Dendritic cell treated with granulocyte-macrophage colony-stimulating factor and Interleukin-4, amounts not matched to agents 40 ng/mL and 50 ng/mL, for 4 days (primary cell): Measurements from ENCODE around the gene SUN3.
"Not testable (repeated sequence)": the region's sequence is repeated elsewhere in the genome, so short reads cannot be mapped to it uniquely, and the experiment has no call there.

ENCODE experiments used
- H3K27ac Mint-ChIP-seq: one replicate; pipeline ENCODE4 v1.8.0; 2022; ENCODE audit warnings: mild to moderate bottlenecking, mixed read lengths
- H3K27me3 Mint-ChIP-seq: one replicate; pipeline ENCODE4 v1.8.0; 2022; ENCODE audit warnings: mild to moderate bottlenecking, mixed read lengths
- H3K36me3 Mint-ChIP-seq: one replicate; pipeline ENCODE4 v1.8.0; 2022; ENCODE audit warnings: low read depth, mixed read lengths
- H3K4me1 Mint-ChIP-seq: one replicate; pipeline ENCODE4 v1.8.0; 2022; ENCODE audit warnings: low read depth, mixed read lengths
- H3K4me3 Mint-ChIP-seq: one replicate; pipeline ENCODE4 v1.8.0; 2022; ENCODE audit warnings: mild to moderate bottlenecking, moderate library complexity, mixed read lengths
- H3K9me3 Mint-ChIP-seq: one replicate; pipeline ENCODE4 v1.8.0; 2022; ENCODE audit warnings: mixed read lengths
- intact Hi-C: fragments of 100-400 bp; cut with micrococcal nuclease; formaldehyde crosslinking; loops from one replicate; pipeline ENCODE4 v1.15.0; 2022

Gene SUN3

DNA sequence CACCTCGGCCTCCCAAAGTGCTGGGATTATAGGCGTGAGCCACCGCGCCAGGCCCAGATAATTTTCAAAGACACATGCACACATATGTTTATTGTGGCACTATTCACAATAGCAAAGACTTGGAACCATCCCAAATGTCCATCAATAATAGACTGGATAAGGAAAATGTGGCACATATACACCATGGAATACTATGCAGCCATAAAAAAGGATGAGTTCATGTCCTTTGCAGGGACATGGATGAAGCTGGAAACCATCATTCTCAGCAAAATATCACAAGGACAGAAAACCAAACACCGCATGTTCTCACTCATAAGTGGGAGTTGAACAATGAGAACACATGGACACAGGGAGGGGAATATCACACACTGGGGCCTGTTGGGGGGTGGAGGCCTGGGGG is 48.3 kb downstream of the SUN3 start:
- Mint-ChIP-seq H3K36me3 (peaks cover 40% of the 10 kb centered on the region), H3K4me1 (peaks cover 16% of the 10 kb centered on the region)
- H3K27ac Mint-ChIP-seq, H3K9me3 Mint-ChIP-seq, intact Hi-C loops, H3K4me3 Mint-ChIP-seq, H3K27me3 Mint-ChIP-seq: not testable (repeated sequence)

DNA sequence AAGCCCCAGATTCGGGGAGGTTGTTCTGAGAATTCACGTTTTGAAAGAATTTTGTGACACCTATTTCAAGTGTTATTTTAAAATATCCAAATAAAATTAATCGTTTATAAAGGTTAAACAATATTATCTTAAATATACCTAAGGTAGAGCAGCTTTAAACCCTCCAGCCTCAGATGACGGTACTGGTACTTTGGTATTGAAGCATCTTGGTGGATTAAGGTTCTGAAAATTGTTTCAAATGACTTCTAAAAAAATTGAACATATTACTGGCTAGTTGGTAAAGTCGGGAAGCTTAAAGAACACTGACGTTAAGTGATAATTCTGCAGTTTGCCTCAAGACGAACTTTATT is 49.1 kb downstream of the SUN3 start:
- Mint-ChIP-seq H3K27me3 (no peaks in the 10 kb centered on the region), H3K27ac (peak overlapping the region; percentile 95), H3K36me3 (peaks cover 48% of the 10 kb centered on the region), H3K4me3 (peak overlapping the region; percentile 83), H3K9me3 (no peaks in the 10 kb centered on the region), H3K4me1 (peaks cover 16% of the 10 kb centered on the region)
- intact Hi-C loops, result loop anchor here (1.0 to 2.0 kb wide), 2 partner anchors 10 to 109 kb away; partner anchors contain the start of gene UPP1

DNA sequence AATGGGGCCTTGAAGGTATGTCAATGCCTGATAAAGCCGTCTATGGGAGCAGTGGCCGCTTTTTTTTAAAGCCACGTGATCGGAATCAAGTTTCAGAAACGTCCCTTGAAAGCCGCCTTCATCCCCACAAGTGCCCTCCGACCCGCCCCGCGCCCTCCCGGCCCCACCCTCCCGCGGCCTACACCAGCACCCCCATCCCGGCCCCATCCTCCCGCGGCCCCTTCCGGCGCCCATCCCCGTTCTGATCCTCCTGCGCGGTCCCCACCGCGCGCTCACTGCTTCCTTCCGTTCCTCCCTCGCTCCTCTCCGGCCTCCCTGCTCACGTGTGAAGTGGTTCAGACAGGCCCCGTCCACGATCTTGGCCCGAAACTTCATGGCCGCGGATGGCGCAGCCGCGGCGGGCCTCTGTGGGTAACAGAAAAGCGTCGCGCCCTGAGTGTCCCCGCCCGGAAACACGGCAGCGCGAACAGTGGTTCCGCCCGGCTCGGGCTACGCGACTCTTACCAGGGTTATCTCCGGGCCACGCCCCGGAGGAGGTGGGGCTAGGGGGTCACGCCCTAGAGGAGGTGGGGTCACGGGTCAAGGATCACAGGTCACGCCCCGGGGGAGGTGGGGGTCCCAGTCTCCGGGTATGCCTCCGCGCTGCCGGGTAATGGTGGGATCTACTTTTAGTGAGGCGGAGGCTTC is 49.6 kb downstream of the SUN3 start, which contains the start of gene HUS1:
HUS1 (minus strand) TSS at position 471 of the 687 bp plus-strand sequence; CDS start at position 375, 96 bp downstream.
- peak within 1 kb of the TSS; percentile 95 for H3K27ac Mint-ChIP-seq
- no peaks in the 10 kb centered on the region for H3K27me3 Mint-ChIP-seq
- H3K4me1 Mint-ChIP-seq, result peaks cover 19% of the 10 kb centered on the region
- intact Hi-C loops, result loop anchor here (1.0 to 2.0 kb wide), 2 partner anchors 9 to 110 kb away; partner anchors contain the start of gene UPP1
- peak within 1 kb of the TSS; percentile 83 for H3K4me3 Mint-ChIP-seq
- no peaks in the 10 kb centered on the region for H3K9me3 Mint-ChIP-seq
- H3K36me3 Mint-ChIP-seq, result peaks cover 53% of the 10 kb centered on the region

DNA sequence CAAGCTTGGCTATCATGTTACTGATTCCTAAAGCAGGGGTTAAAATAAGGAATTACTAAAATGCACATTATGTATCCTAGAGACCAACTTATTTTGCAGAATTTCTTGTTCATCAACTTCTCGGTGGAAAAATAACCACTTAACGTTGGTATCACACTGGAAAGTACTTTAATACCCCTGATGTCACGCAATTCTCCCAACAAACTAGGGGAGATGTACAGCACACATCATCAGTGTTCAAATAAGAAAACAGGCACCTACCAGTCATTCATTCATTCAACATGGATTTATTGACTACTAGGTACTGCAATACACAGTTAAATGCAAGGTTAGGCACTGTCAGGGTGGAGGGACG is 50.1 kb downstream of the SUN3 start:
- peak overlapping the region; percentile 83 for H3K4me3 Mint-ChIP-seq
- no peaks in the 10 kb centered on the region for H3K9me3 Mint-ChIP-seq
- H3K27ac Mint-ChIP-seq, result peak overlapping the region; percentile 95
- H3K36me3 Mint-ChIP-seq, result peaks cover 59% of the 10 kb centered on the region
- H3K27me3 Mint-ChIP-seq, result no peaks in the 10 kb centered on the region
- H3K4me1 Mint-ChIP-seq, result peaks cover 22% of the 10 kb centered on the region
- intact Hi-C loops, result loop anchor here (1.0 to 2.0 kb wide), 2 partner anchors 8 to 110 kb away; partner anchors contain the start of gene UPP1

DNA sequence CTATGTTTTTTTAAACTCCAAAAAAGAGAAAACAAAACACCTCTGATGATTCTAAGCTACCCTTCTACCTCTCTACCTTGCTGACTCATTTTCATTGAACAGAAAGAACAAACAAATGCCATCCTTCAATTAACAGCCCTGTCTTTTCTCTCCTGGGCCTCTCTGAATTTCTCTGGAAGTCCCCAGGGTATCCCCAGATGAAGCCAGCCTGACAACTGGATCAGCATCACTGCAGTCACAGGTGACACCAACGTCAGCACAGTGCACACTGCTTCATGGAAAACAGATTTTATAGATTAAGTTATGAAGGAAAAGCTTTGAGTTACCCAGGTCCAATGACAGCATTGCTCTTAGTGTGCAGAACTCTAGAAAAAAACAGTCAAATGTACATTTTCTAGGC is 55.2 kb downstream of the SUN3 start:
- Mint-ChIP-seq H3K4me1 (peaks cover 51% of the 10 kb centered on the region), H3K4me3 (no peak overlapping the region), H3K27ac (no peak overlapping the region), H3K9me3 (no peaks in the 10 kb centered on the region), H3K27me3 (no peaks in the 10 kb centered on the region), H3K36me3 (peaks cover 86% of the 10 kb centered on the region)
- intact Hi-C loops, result no loop called here

DNA sequence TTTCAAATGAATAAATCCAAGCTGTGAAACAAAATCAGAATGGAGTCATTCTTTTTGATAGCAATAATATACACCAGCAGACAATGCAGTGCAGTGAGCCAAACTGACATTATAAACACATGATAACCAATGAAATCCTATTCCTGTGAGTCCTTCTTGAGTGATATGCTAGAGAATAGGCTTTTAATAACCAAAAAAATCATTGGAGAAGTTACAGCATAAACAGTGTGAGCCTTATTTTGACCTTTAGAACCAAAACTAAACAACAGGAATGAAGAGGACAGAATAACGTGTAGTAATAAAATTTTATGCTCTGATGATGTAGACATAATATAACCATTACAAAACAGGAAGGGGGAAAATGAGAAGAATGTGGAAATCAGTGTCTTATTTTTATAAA is 58.1 kb downstream of the SUN3 start:
- Mint-ChIP-seq H3K9me3 (no peaks in the 10 kb centered on the region), H3K27me3 (no peaks in the 10 kb centered on the region), H3K4me1 (peaks cover 35% of the 10 kb centered on the region), H3K27ac (peak overlapping the region; percentile 88), H3K4me3 (no peak overlapping the region), H3K36me3 (peaks cover 80% of the 10 kb centered on the region)
- intact Hi-C loops, result loop anchor here (1.0 kb wide), 1 partner anchor 9 kb away; the partner anchor contains the start of gene HUS1

DNA sequence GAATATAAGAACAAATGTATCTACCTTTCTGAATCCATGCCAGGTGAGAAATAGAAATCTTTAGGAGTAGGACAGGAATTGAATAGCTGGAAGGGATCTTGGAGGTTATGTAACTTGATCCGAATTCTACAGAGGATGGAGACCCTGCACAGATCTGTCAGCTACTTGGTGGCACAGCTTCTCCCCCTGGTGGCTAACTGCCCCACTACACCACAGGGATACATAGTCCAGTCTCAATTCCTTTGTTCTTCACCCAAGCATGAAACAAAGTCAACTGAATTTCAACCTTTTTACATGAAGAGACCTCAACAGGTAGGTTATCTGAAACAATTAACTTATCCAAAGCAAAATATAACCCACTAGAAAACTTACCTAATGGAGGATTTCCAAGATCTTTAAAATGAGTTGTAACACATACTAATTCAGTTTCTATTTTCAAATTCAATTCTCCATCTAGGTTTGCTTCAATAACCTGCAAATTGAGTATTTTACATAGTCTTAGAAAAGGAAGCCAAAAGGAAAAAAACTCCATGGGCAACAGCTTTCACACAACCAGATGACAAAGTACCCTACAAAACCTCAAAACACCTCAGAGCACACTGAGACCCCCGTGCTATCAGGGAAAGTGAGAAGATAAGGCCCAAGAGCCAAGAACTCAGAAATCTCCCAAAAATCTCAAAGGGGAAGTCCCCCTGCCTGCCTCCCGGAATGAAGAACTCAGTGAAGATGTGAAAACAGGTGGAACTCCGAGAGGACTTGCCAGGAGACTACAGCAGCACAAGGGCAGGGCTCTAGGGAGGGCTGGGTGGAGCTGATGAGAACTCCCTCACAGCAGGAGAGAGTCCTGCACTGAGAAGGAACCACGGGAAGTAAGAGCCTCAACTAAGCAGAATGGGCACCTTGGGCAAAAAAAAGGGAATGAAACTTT is 59.8 kb downstream of the SUN3 start:
- peaks cover 30% of the 10 kb centered on the region for H3K4me1 Mint-ChIP-seq
- peak overlapping the region; percentile 88 for H3K27ac Mint-ChIP-seq
- intact Hi-C loops, result loop anchor here (2.0 kb wide), 1 partner anchor 24 kb away; no protein-coding TSS in a partner anchor
- no peaks in the 10 kb centered on the region for H3K27me3 Mint-ChIP-seq
- peaks cover 80% of the 10 kb centered on the region for H3K36me3 Mint-ChIP-seq
- no peaks in the 10 kb centered on the region for H3K9me3 Mint-ChIP-seq
- peak overlapping the region; percentile 56 for H3K4me3 Mint-ChIP-seq

DNA sequence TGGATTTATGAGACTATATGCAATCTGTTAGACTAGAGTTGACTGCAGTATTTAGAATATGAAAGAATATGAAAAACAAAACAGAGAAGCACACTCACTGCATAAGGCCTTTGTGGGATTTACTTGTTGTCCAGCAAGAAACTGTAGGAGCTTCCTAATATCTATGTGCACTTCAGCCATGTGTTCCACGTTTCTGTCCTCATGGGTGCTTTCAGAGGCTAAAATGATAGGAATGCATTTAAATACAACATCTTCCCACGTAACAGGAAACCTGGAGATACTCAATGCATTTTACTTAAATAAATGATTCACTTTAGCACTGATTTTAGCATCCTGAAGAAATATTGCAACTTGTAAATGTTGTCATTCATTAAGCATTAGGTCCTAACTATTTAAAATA is 61.2 kb downstream of the SUN3 start:
- no peak overlapping the region for H3K4me3 Mint-ChIP-seq
- H3K4me1 Mint-ChIP-seq, result peaks cover 28% of the 10 kb centered on the region
- intact Hi-C loops, result loop anchor here (2.0 kb wide), 1 partner anchor 23 kb away; no protein-coding TSS in a partner anchor
- H3K36me3 Mint-ChIP-seq, result peaks cover 80% of the 10 kb centered on the region
- H3K27ac Mint-ChIP-seq, result no peak overlapping the region
- no peaks in the 10 kb centered on the region for H3K9me3 Mint-ChIP-seq
- no peaks in the 10 kb centered on the region for H3K27me3 Mint-ChIP-seq

DNA sequence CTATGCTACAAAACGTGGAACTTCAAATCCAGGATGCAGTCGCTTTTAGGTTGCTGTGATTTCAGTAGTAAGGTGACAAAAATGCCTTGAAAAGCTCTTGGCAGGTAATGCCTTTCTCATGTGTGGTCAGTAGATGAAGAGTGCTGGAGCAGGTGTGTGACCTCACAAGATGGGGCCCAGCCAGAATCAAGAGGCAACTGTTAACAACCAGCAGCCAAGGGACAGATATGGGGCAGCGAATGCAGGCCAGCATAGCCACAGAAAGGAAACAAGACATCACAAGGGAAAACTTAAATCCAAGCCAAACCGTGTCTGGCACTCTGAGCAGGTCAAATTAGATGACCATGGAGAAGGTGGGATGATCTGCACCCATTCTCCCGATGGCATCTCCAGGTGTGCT is 61.8 kb downstream of the SUN3 start:
- Mint-ChIP-seq H3K27ac (no peak overlapping the region), H3K4me1 (peaks cover 28% of the 10 kb centered on the region), H3K9me3 (no peaks in the 10 kb centered on the region), H3K36me3 (peaks cover 80% of the 10 kb centered on the region), H3K27me3 (no peaks in the 10 kb centered on the region), H3K4me3 (no peak overlapping the region)
- intact Hi-C loops, result no loop called here

DNA sequence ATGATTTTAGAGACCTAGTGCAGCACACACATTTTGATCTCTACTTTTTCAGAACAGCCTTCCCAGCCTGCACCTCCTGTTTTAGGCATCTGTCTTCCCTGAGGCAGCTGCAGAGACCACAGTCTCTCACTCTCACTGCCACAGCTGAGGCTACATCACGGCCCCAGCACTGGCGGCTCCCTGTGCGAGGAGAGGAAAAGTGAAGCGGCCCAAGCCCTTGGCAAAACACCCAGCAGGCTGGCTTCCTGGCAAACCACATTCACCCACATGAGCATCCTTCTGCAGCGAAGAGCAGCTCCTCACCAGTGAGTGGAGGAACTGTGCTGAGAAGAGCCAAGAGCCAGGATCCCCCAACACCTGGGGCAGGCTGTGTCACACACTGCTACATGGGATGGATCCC is 63.5 kb downstream of the SUN3 start:
- intact Hi-C loops, result no loop called here
- peaks cover 16% of the 10 kb centered on the region for H3K4me1 Mint-ChIP-seq
- no peak overlapping the region for H3K4me3 Mint-ChIP-seq
- H3K36me3 Mint-ChIP-seq, result peaks cover 87% of the 10 kb centered on the region
- no peaks in the 10 kb centered on the region for H3K9me3 Mint-ChIP-seq
- no peaks in the 10 kb centered on the region for H3K27me3 Mint-ChIP-seq
- no peak overlapping the region for H3K27ac Mint-ChIP-seq

DNA sequence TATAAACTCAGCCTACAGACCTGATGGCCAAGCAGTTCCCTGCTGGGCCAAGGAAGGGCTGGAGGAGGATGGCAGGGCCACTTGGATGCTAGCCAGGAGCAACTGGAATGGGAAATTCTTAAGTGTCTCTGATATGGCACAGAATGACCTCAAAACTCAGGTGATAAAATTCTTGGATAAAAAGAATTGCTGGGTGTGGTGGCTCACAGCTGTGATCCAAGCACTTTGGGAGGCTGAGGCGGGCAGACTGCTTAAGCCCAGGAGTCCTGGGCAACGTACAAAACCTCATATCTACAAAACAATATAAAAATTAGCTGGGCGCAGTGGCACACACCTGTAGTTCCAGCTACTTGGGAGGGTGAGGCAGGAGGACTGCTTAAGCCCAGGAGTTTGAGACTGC is 66.6 kb downstream of the SUN3 start:
- H3K4me1 Mint-ChIP-seq, result peaks cover 11% of the 10 kb centered on the region
- H3K36me3 Mint-ChIP-seq, result peaks cover 81% of the 10 kb centered on the region
- H3K27me3 Mint-ChIP-seq, result no peaks in the 10 kb centered on the region
- intact Hi-C loops, result no loop called here
- no peaks in the 10 kb centered on the region for H3K9me3 Mint-ChIP-seq
- no peak overlapping the region for H3K4me3 Mint-ChIP-seq
- peak overlapping the region; percentile 18 for H3K27ac Mint-ChIP-seq

DNA sequence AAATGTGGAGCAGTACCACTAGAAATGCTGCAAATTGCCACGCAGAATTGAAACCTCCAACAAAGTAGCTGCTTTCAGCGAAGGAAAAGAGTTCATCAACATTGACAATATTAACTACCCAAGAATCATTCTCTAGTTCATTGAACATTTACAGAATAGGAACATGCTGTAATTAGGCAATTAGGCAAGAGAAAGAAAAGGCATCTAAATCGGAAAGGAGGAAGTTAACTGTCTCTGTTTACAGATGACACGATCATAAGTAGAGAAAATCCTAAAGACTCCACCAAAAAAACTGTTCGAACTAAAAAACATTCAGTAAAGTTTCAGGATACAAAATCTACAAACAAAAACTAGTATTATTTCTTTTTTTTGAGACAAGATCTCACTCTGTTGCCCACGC is 71.8 kb downstream of the SUN3 start:
- Mint-ChIP-seq H3K4me3 (no peak overlapping the region), H3K4me1 (peaks cover 25% of the 10 kb centered on the region), H3K27me3 (no peaks in the 10 kb centered on the region), H3K36me3 (peaks cover 63% of the 10 kb centered on the region), H3K9me3 (no peaks in the 10 kb centered on the region), H3K27ac (no peak overlapping the region)
- intact Hi-C loops, result no loop called here

DNA sequence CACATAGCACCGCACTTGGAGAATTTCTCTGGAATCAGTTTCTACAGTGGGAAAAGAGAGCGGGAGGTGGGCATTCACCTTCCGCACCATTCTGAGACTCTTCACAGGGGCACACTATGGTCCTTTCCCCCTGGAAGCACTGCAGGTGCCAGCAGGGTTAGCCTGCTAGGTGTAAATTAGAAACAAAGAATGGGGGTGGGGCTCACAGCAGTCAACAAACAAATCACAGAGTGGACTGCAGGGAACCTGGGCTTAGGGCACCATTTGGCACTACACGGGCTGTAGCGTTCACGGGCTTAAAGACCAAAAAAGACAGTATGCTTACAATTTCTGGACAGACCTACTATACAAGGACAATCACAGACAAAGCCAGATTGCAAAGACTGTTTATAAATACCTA is 72.7 kb downstream of the SUN3 start:
- Mint-ChIP-seq H3K27ac (no peak overlapping the region), H3K4me1 (peaks cover 25% of the 10 kb centered on the region), H3K9me3 (no peaks in the 10 kb centered on the region), H3K27me3 (no peaks in the 10 kb centered on the region), H3K36me3 (peaks cover 53% of the 10 kb centered on the region), H3K4me3 (no peak overlapping the region)
- intact Hi-C loops, result no loop called here

DNA sequence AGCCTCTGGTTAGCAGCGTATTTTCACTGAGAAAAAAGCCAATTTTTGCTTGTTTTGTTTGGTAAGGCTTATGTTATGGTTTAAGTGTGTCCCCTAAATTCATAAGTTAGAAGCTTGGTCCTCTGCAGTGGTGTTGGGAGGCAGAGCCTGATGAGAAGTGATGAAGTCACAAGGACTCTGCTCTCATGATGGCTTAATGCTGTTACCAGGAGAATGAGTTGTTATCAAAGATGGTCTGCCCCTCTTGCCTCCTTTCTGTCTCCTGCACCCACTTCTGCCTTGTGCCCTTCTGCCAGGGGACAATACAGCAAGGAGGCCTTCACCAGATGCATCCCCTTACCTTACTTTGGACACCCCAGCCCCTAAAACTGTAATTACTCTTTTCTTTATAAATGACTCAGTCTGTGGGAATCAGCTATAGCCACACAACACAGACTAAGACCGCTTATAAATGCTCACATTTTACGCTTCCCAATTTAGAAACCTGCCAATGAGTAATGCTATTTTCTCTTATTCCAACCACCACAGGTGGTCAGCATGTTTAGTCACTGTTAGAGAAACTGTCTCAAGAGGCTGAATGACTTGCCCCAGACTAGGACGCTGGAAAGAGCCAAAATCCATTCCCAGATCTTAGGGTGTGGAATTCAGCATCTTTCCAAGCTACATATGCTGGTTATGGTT is 74.5 kb downstream of the SUN3 start:
- intact Hi-C loops, result no loop called here
- no peaks in the 10 kb centered on the region for H3K9me3 Mint-ChIP-seq
- H3K27ac Mint-ChIP-seq, result no peak overlapping the region
- H3K36me3 Mint-ChIP-seq, result peaks cover 45% of the 10 kb centered on the region
- H3K27me3 Mint-ChIP-seq, result no peaks in the 10 kb centered on the region
- H3K4me3 Mint-ChIP-seq, result no peak overlapping the region
- peaks cover 25% of the 10 kb centered on the region for H3K4me1 Mint-ChIP-seq
